ENCODE results near the gene SPRR2A.

SPRR2A gene

DNA sequence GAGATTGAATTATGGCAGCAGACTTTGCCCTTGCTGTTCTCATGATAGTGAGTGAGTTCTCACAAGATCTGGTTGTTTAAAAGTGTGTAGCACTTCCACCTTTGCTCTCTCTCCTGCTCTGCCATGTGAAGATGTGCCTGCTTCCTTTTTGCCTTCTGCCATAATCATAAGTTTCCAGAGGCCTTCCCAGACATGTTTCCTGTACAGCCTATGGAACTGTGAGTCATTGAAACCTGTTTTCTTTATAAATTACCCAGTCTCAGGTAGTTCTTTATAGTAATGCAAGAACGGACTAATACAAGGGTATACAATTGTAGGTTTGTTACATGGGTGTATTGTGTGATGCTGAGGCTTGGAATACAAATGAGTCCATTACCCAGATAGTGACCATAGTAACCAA is 22.1 kb downstream of the SPRR2A start:
- DNase-seq = no peak
- TF ChIP-seq, protein P1, sequence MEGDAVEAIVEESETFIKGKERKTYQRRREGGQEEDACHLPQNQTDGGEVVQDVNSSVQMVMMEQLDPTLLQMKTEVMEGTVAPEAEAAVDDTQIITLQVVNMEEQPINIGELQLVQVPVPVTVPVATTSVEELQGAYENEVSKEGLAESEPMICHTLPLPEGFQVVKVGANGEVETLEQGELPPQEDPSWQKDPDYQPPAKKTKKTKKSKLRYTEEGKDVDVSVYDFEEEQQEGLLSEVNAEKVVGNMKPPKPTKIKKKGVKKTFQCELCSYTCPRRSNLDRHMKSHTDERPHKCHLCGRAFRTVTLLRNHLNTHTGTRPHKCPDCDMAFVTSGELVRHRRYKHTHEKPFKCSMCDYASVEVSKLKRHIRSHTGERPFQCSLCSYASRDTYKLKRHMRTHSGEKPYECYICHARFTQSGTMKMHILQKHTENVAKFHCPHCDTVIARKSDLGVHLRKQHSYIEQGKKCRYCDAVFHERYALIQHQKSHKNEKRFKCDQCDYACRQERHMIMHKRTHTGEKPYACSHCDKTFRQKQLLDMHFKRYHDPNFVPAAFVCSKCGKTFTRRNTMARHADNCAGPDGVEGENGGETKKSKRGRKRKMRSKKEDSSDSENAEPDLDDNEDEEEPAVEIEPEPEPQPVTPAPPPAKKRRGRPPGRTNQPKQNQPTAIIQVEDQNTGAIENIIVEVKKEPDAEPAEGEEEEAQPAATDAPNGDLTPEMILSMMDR (IDR thresholded peaks at IDR 0.05; ENCODE audit: low read depth, low read length, missing control alignments) = no peak
- in situ Hi-C loops (cut with HindIII; ENCODE audit: low pct_ligation_motif_present, low sequenced_read_pairs) = no loop called here

DNA sequence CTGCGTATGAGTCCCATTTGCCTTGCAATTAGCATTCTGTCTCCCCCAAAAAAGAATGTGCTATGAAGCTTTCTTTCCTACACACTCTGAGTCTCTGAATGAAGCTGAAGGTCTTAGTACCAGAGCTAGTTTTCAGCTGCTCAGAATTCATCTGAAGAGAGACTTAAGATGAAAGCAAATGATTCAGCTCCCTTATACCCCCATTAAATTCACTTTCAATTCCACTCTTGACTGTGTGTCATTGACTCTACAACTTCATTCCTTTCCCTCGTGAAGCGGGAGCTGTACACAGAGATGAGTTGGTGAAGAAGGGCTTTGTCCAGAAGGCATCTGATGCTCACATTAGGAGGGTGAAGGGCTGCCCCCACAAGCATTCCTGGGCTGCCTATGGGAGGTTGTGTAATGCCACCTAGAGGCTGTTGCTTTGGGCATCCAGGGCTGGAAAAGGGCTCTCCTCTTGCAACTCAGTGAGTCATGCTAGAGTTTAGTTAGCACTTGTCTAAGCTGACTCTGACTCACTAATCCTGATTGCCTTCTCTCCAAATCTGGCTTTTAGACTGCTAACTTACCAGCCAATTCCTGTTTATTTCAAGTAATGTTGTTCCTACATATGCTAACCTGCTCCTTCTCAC is 24.5 kb downstream of the SPRR2A start:
- TF ChIP-seq, protein P1 (IDR thresholded peaks at IDR 0.05; ENCODE audit: low read depth, low read length, missing control alignments) = peak; percentile 18
- H3K36me3 ChIP-seq (replicated peaks) = no peaks in the 10 kb centered on the region
- H3K4me3 ChIP-seq (ENCODE audit: low read depth, low read length) = no peak overlapping the region
- H3K27me3 ChIP-seq (replicated peaks) = no peaks in the 10 kb centered on the region
- in situ Hi-C loops (cut with HindIII; ENCODE audit: low pct_ligation_motif_present, low sequenced_read_pairs) = no loop called here
- peak; percentile 4 for DNase-seq
- H3K27ac ChIP-seq = no peak overlapping the region

More for the DNA sequence above, 22.1 kb downstream of the SPRR2A start:
- Histone ChIP-seq H3K27ac (no peak overlapping the region), H3K4me3 (ENCODE audit: low read depth, low read length) (no peak overlapping the region), H3K27me3 (replicated peaks) (no peaks in the 10 kb centered on the region), H3K36me3 (replicated peaks) (no peaks in the 10 kb centered on the region)

DNA sequence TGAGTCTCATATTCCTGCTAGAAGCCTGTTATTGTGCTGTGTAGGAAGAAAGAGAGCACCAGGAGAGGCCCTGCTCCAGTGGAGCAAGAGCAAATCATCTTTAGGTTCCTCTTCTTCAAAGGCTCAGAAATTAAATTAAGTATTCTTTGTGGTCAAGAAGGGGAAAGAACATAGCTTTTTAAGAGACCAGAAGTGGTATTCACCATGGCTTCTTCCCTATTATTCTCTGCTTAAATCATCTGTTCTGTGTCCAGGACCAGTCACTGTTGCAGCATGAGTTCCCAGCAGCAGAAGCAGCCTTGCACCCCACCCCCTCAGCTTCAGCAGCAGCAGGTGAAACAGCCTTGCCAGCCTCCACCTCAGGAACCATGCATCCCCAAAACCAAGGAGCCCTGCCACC is 25.2 kb downstream of the SPRR2A start:
- Histone ChIP-seq H3K27ac (no peak overlapping the region), H3K36me3 (replicated peaks) (no peaks in the 10 kb centered on the region), H3K4me3 (ENCODE audit: low read depth, low read length) (no peak overlapping the region), H3K27me3 (replicated peaks) (no peaks in the 10 kb centered on the region)
- DNase-seq = no peak
- TF ChIP-seq, protein P1 (IDR thresholded peaks at IDR 0.05; ENCODE audit: low read depth, low read length, missing control alignments) = no peak
- in situ Hi-C loops (cut with HindIII; ENCODE audit: low pct_ligation_motif_present, low sequenced_read_pairs) = no loop called here

DNA sequence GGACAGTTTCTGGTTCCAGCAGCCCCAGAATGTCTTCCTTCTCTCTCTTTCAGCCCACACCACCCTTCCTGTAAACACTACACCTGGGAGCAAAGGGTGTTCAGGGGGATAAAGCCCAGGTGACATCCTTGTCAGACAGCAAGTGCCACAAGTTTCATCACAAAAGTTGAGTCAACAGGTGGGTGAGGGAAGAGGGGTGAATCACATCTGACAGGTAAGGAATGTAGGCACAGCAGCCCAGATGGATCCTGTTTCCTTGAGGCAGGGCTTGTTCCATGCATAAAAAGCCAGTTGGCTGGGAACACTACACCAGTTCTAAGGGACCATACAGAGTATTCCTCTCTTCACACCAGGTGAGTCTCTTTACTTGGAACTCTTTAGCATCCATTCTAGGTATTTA is 26.4 kb downstream of the SPRR2A start, which contains the start of gene SPRR1B:
Gene SPRR1B, plus strand, starts transcription at position 309 of the 400 bp plus-strand sequence. CDS start 1,143 bp downstream, outside the sequence.
- TF ChIP-seq, protein P1 (IDR thresholded peaks at IDR 0.05; ENCODE audit: low read depth, low read length, missing control alignments) = no peak
- DNase-seq = no peak
- Histone ChIP-seq H3K27me3 (replicated peaks) (no peaks in the 10 kb centered on the region), H3K27ac (no peak within 1 kb of the TSS), H3K4me3 (ENCODE audit: low read depth, low read length) (no peak within 1 kb of the TSS), H3K36me3 (replicated peaks) (no peaks in the 10 kb centered on the region)
- in situ Hi-C loops (cut with HindIII; ENCODE audit: low pct_ligation_motif_present, low sequenced_read_pairs) = no loop called here

DNA sequence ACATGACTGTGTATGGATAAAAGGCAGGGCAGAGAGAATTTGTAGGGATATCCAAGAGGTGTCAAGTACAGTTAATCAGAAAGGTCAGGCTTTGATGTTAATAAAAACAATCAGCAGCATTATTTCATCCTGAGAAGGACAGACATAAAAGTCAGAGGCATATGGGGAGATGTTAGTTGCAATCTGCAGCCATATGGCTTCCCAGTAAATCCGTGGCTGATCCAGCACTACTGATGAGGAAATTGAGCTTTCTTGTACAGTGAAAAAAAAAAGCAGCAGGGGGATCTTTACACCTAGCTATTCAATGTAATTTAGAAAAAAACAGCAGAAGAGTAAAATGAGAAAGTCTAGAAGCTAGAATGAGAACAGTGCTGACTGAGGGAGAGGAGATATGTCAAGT is 28.5 kb downstream of the SPRR2A start:
- no peak for DNase-seq
- in situ Hi-C loops (cut with HindIII; ENCODE audit: low pct_ligation_motif_present, low sequenced_read_pairs) = no loop called here
- H3K27ac ChIP-seq = no peak overlapping the region
- H3K27me3 ChIP-seq (replicated peaks) = no peaks in the 10 kb centered on the region
- H3K4me3 ChIP-seq (ENCODE audit: low read depth, low read length) = no peak overlapping the region
- H3K36me3 ChIP-seq (replicated peaks) = no peaks in the 10 kb centered on the region
- TF ChIP-seq, protein P1 (IDR thresholded peaks at IDR 0.05; ENCODE audit: low read depth, low read length, missing control alignments) = no peak

DNA sequence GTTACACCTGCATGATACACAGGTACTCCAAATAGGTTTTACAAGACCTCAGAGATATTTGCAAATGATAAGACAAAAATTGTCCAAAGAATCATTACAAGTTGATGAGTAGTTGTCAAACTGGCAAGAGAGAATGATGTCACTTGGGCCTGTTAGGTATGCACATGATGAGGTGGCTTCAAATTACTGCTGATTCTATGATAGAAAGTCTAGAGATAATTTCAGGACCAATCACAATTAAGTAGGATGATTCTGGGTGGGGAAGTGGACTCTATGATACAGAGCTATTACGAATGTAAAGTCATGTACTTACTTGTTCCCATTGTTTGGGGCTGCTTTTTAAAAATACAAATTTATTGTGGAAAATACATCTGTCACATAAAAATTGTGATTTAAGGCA is 31.5 kb downstream of the SPRR2A start:
- Histone ChIP-seq H3K4me3 (ENCODE audit: low read depth, low read length) (no peak overlapping the region), H3K27ac (no peak overlapping the region), H3K36me3 (replicated peaks) (no peaks in the 10 kb centered on the region), H3K27me3 (replicated peaks) (no peaks in the 10 kb centered on the region)
- DNase-seq = no peak
- in situ Hi-C loops (cut with HindIII; ENCODE audit: low pct_ligation_motif_present, low sequenced_read_pairs) = no loop called here
- TF ChIP-seq, protein P1 (IDR thresholded peaks at IDR 0.05; ENCODE audit: low read depth, low read length, missing control alignments) = no peak
